Measurements from ENCODE around the gene ARHGAP23.
"Not testable (repeated sequence)": the region's sequence is repeated elsewhere in the genome, so short reads cannot be mapped to it uniquely, and the experiment has no call there.

DNA sequence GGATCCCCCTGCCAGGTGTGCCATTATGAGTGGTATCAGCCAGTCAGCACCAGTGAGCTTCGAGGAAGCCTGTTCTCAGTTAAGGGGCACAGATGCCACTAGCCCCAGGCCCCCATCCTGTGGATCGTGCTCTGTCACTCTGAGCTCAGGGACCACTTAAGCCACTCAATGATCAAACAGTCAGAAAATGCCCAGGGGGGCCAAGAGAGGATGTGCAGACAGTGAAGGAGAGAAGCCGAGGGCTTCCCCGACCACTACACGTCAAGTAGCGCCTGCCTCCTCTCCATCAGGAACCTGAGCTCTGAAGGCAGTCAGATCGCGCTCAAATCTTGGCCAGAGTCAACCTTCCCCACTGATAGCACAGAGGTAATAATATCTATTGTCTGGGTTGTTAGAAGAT, 98.3 kb downstream of the ARHGAP23 start:
- TF ChIP-seq ISL1, ZNF70, SNAI2 (CRISPR knock-in tag; IDR thresholded peaks at IDR 0.05): not testable (repeated sequence)
- TF ChIP-seq, protein P1, sequence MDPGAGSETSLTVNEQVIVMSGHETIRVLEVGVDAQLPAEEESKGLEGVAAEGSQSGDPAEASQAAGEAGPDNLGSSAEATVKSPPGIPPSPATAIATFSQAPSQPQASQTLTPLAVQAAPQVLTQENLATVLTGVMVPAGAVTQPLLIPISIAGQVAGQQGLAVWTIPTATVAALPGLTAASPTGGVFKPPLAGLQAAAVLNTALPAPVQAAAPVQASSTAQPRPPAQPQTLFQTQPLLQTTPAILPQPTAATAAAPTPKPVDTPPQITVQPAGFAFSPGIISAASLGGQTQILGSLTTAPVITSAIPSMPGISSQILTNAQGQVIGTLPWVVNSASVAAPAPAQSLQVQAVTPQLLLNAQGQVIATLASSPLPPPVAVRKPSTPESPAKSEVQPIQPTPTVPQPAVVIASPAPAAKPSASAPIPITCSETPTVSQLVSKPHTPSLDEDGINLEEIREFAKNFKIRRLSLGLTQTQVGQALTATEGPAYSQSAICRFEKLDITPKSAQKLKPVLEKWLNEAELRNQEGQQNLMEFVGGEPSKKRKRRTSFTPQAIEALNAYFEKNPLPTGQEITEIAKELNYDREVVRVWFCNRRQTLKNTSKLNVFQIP (CRISPR knock-in tag; IDR thresholded peaks at IDR 0.05; ENCODE audit: borderline replicate concordance, low read depth) = not testable (repeated sequence)
- TF ChIP-seq, protein P2, sequence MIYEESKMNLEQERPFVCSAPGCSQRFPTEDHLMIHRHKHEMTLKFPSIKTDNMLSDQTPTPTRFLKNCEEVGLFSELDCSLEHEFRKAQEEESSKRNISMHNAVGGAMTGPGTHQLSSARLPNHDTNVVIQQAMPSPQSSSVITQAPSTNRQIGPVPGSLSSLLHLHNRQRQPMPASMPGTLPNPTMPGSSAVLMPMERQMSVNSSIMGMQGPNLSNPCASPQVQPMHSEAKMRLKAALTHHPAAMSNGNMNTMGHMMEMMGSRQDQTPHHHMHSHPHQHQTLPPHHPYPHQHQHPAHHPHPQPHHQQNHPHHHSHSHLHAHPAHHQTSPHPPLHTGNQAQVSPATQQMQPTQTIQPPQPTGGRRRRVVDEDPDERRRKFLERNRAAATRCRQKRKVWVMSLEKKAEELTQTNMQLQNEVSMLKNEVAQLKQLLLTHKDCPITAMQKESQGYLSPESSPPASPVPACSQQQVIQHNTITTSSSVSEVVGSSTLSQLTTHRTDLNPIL (CRISPR knock-in tag; IDR thresholded peaks at IDR 0.05; ENCODE audit: low read depth) = not testable (repeated sequence)
- TF ChIP-seq, protein P3, sequence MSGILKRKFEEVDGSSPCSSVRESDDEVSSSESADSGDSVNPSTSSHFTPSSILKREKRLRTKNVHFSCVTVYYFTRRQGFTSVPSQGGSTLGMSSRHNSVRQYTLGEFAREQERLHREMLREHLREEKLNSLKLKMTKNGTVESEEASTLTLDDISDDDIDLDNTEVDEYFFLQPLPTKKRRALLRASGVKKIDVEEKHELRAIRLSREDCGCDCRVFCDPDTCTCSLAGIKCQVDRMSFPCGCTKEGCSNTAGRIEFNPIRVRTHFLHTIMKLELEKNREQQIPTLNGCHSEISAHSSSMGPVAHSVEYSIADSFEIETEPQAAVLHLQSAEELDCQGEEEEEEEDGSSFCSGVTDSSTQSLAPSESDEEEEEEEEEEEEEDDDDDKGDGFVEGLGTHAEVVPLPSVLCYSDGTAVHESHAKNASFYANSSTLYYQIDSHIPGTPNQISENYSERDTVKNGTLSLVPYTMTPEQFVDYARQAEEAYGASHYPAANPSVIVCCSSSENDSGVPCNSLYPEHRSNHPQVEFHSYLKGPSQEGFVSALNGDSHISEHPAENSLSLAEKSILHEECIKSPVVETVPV (CRISPR knock-in tag; IDR thresholded peaks at IDR 0.05) = not testable (repeated sequence)
- TF ChIP-seq, protein P4, sequence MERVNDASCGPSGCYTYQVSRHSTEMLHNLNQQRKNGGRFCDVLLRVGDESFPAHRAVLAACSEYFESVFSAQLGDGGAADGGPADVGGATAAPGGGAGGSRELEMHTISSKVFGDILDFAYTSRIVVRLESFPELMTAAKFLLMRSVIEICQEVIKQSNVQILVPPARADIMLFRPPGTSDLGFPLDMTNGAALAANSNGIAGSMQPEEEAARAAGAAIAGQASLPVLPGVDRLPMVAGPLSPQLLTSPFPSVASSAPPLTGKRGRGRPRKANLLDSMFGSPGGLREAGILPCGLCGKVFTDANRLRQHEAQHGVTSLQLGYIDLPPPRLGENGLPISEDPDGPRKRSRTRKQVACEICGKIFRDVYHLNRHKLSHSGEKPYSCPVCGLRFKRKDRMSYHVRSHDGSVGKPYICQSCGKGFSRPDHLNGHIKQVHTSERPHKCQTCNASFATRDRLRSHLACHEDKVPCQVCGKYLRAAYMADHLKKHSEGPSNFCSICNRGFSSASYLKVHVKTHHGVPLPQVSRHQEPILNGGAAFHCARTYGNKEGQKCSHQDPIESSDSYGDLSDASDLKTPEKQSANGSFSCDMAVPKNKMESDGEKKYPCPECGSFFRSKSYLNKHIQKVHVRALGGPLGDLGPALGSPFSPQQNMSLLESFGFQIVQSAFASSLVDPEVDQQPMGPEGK (CRISPR knock-in tag; IDR thresholded peaks at IDR 0.05; ENCODE audit: borderline replicate concordance) = not testable (repeated sequence)
- TF ChIP-seq, protein P5, sequence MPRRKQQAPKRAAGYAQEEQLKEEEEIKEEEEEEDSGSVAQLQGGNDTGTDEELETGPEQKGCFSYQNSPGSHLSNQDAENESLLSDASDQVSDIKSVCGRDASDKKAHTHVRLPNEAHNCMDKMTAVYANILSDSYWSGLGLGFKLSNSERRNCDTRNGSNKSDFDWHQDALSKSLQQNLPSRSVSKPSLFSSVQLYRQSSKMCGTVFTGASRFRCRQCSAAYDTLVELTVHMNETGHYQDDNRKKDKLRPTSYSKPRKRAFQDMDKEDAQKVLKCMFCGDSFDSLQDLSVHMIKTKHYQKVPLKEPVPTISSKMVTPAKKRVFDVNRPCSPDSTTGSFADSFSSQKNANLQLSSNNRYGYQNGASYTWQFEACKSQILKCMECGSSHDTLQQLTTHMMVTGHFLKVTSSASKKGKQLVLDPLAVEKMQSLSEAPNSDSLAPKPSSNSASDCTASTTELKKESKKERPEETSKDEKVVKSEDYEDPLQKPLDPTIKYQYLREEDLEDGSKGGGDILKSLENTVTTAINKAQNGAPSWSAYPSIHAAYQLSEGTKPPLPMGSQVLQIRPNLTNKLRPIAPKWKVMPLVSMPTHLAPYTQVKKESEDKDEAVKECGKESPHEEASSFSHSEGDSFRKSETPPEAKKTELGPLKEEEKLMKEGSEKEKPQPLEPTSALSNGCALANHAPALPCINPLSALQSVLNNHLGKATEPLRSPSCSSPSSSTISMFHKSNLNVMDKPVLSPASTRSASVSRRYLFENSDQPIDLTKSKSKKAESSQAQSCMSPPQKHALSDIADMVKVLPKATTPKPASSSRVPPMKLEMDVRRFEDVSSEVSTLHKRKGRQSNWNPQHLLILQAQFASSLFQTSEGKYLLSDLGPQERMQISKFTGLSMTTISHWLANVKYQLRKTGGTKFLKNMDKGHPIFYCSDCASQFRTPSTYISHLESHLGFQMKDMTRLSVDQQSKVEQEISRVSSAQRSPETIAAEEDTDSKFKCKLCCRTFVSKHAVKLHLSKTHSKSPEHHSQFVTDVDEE (CRISPR knock-in tag; IDR thresholded peaks at IDR 0.05) = not testable (repeated sequence)

Measured in SK-N-SH treated with all-trans-retinoic acid at 6 μM for 48 hours (cell line).